NCI-H510A (cell line): ENCODE measurements around the gene GLI3.

ENCODE experiments used
- DNase-seq: peaks from one replicate; lab custom pipeline; 2025; lab: John Stamatoyannopoulos, UW

The GLI3 gene

DNA sequence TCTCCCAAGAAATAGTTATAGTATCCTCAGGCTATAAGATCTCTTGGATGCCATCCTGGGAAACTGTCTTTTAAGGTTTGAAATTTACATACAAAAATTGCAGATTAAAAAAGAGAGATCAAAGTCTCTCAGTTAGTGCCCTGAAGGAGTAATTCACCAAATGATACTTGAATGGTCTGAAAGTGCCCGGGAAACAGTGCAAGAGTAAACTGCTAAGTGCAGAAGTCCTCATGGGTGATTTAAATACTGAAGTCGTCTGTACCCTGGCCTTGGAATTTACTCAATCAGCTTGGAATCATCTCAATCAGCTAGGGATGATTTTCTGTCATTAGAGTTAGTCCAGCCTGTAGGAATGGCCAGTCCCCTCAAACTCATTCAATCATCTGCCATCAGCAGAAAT, 155.3 kb downstream of the GLI3 start:
- DNase-seq: no peak

DNA sequence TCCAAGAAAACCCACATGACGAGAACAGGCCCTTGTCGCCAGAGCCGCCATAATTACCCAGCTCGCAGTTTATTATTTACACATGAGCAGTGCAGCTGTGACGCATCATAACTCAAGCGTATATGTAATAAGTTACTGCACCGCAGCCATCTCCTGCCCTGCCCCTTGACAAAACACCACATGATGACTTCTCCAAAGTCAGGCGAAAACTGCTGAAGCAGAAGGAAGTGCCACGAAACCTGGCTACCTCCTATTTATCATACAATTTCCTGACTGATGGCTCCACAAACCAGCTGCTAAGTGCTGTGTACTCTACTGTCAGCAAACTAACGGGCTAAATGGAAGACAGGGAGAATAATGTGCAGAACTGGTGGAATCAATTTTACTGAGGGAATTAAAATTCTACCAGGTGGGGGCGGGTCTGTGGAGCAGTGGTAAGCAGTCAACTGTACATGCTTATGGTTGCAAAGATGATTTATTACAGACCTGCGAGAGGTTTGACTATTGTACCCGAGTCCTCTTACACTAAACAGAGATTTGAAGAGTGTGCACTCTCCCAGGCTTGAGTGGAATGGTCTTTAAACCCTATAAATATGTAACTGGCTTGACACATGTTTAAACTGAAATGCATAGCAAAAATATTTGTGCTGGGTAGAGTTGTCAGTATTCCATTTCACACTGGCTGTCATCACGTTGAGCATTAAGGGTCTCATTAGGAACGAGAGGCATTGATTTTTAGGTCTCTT, 156.0 kb downstream of the GLI3 start:
- DNase-seq: no peak

DNA sequence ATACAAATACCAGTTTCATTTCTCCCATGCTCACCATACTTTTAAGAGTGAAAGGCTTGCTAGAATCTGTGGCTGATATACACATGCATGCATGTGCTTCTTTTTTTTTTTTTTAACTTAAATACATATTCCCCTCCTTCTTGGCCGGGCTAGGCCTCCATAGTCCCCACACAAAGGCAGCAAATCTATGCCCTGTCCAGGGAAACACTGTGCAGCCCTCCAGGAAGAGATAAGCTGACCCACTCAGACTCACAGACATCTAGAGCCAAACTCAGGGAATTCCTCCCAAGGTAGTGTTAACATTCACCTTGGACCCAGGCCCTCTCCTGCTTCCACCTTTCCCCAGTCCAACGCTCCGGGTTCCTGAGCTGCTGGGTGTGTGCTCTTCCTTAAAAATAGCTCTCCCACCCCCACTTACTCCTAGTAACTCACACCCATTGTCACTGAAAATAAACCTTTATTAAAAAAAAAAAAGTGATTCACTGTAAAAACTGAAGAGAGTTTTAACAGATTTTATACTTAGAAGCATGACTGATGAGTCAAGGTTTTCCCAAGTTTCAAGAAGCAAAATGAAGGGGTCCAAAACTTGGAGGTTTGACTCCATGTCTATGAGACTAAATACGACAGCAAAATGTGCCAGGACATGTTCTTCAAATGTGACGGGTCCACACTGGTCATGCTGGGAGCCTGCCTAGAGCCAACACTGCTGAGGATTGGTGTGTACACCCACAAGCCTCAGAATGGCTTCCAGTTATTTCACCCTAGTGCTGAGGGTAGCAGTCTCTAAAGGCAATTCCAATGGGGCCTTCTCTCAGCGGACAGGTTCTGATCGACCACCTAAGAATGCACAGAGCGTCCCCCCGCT, 159.5 kb downstream of the GLI3 start:
- DNase-seq: no peak

DNA sequence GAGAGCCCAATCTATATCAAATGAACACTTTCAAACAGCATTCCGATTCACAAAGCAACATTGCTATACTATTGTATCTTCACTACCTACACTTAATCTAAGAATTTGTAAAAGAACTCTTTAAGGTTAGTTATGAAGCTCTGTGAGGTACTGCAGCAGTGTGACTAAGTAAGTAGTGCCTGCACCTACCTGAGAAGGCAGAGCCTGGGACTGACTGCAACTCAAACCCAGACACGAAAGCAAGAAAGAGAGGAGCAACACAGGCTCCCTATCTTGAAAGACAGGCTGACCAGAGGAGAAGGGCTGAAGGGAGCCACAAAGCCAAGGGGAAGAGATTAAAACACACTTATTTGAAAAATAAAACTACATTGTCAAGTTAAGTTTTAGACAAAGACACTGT, 160.1 kb downstream of the GLI3 start:
- no peak for DNase-seq

DNA sequence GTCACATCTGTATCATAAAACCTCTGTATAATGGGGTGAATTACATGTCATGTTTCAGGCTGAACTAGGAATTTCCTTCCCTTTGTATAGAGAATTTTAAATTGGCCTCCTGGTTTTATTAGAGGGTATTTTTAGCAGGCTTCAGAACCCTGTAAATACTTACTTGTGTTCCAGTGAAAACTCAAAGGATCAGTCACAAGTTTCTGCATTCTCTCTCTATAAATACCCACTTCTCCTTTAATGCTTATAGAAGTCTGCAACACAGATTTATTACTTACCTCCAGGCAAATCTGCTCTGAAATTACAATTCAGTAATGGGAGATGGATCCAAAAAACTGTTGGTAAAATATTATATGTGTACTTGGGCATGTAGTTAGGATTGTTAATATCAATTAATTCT, 161.6 kb downstream of the GLI3 start:
- DNase-seq: no peak

DNA sequence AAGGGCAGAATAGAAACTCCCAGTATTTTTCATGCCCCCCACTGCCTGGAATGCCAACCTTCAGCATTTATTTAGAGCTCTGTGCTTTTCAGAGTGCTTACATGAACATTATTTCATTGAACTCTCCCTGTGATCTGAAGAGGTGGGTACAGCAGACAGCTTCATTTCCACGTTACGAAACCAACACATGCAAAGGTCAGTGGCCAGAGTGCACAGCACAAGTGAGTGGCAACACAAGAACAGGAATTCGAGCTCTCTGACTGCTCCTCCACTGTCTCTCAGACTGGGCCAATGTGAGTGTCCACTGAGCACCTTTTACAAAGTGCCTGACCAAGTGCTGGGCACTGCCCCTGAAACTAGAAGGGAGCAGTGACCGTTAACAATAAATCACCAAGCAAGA, 162.9 kb downstream of the GLI3 start:
- no peak for DNase-seq

DNA sequence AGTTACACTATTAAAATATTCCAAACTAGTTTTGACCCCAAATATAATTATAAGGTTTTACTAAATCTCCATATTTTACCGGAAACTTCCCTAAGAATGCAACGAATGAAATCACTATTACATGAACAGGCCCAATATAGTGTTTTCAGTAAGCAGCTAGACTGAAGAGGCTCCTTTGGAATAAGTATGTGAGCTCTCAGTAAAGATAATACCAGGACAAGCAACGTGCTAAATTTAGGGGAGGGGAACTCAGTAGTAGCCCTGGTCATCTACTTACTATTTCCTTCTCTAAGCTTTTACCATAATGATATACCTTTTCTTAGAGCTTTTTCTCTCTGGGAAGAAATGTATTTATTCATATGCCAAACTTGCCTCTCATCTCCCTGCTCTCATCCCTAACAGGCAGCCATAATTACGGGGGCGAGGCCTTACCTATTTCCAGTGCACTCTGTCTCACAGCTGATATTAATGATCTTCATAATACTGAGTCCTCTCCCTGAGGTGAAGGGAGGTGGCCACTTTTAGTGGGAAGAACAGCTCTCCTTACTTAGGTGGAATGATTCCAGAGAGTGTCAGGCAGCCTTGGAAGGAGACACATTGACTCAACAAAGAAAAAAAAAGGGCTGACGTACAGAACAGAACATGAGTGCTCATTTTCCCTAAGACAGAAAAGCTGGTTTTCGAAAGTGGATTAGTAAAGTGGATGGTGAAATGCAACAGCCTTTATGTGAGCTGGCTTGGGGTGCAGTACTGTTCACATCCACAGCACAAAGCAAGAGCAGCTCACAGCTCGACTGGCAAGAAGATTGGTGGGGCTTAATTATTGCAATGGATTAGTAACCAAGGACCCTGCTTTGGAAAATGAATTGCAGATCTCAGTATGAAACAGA, 165.4 kb downstream of the GLI3 start:
- no peak for DNase-seq

DNA sequence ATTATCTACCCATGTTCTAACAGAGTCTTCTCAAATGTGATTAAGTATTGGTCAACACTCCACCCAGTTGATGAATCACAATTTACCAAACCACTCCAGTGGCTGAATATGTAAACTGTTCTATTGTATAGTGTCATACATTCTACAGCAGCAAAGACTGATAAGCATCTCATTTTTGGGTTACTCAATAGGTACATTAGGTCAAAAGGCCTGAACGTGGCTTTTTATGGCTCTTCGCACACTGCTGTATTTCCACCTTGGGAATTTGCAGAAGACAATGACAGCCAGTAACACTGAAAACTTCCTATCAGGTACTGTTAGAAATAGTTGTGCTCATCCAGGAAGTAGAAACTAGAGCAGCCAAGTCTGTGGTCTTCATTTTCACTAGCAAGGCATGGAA, 166.9 kb downstream of the GLI3 start:
- DNase-seq: no peak

DNA sequence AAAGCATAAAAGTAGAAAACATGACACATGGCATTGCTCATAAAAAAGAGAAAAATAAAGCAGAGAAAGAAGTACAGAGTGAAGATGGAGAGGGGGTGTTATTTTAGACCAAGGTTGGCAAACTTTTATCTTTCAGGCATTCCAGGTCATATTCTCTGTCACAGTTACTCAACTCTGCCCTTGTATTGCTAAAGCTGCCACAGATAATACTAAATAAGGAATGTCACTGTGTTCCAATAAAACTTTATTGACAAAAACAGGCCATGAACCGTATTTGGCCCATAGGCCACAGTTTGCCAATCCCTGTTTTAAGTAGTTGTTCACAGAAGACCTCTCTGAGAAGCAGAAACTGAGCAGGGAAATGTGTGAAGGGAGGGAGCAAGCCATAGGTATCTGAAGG, 167.4 kb downstream of the GLI3 start:
- no peak for DNase-seq

DNA sequence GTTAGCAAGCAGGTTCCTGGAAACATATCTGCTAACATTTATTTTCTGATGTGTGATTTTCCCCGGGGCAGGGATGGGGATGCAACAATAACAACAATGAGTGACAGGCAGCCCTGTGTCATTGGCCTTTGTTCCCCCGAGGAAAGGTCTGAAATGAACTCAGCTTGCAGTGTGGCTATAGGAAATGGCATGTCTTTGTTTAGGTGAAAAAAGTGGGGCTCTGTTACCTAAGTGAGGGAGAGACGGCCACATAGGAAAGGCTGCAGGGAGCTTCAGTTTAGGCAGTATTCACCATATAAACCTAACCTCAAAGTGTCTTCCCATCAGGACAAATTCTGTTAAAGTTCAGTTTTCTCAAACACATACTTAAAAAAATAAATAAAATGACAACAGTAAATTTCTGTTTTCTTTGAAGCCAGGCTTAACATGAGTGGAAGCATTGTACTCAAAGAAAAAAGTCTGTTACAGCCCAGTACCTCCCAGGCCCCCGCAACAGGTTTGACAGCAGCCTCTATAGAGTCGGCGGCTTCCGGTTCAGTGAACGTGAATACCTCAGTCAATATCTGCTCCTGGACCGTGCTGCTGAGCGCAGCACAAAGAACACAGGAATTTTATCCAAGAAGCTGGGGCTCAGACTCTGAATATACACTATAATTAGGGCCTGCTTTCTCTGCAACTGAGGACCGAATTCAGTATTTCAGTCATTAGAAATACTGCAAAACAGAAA, 168.3 kb downstream of the GLI3 start:
- DNase-seq: no peak

DNA sequence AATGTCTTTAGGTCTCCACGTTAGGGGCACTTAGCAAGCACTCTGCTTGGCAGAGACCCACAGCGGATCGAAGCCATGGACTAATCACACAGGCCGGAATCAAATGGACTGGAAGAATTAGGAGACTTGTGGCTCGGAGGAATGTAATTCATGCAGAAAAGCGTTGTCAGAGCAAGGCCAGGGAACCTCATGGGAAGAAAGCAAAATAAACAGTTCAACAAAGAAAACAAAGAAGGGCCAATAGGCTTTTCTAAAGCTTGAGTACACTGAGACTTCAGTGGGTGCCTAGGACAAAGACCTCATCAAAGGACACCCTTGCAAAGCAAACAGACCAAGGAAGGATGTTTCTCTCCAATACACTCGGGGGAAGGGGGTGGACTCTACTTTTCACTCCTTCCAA, 171.1 kb downstream of the GLI3 start:
- DNase-seq: no peak

DNA sequence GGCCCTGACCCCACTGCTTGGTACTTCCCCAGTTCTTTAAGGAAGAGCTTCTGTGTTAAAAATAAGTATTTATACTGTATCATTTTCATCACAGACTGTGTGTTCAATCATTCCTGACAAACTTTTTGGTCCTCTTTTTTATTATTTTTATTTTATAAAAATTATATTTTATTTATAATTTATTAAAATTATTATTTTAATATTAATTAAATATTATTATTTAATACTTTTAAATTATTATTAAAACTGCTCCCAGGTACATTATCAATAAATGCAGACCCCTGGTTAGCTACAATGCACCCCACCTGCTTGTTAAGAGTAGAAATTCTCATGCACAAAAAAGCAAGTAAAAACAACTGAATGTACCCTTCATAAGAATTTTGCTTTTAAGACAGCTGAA, 172.0 kb downstream of the GLI3 start:
- DNase-seq: no peak

DNA sequence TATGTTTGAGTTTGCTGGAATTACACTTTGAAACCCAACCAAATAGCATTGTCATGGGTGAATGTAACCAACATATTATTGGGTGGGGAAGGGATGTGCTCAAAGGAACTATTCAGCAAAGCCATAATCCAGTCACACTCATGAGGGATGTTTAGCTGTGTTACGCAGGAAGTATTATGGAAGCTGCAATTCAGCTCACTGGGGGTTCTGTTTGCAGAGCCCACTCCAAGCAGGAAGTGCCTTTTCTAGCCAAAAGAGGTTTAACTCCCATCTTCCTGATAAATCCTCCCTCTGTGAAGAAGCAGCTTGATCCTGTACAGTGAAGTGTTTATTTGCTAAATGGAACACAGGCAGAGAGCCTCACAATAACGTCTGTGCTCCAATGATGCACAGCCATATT, 172.5 kb downstream of the GLI3 start:
- no peak for DNase-seq

DNA sequence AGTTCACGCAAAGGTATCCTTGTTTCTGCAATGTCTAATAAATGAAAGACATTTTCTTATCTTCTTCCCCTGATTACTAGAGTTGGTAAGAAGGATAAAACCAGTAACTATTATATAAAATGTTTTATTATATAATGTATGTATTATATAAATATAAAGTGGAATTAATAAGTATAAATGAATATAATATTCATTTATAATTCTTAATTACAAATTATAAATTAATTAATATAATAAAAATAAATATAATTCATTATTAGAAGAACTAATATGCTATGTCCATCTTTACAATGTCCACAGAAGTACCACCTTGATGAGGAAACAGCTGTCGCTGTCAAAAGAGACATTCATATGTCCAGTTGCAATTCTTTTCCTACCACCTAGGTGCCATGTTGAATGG, 177.7 kb downstream of the GLI3 start:
- DNase-seq: no peak

DNA sequence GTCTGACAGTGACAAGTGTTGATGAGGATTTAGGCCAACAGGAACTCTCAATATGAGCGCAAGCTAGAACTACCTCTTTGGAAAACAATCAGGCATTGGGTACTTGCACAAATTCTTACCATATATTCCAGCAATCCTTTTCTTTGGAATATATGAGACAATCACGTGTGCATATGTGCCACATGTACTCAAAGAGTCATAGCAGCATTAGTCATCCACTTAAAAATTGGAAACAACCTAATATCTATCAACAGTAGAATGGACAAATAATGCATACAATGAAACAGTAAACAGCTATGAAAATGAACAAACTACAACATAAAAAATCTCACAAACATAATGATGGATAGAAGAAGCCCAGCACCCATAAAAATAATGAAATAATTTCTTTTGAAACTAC, 179.7 kb downstream of the GLI3 start:
- DNase-seq: no peak

DNA sequence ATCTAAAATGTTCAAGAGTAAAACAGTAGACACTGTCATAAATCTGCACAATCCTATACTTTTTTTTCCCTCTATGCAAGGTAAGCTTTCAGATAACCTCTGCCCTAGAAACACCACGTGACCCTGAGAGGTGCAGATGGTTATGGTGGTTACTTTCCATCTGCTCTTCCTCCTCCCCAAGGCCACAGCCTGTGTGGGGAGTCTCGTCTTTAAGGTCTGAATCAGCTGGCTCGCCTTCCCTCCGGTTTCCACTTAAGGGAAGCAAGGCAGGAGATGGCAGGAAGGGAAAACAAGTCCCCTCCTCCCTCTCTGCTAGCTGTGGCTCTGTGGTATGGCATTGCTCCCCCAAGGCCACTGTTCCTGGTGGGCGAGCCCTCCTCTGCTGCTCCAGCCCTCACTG, 181.8 kb downstream of the GLI3 start:
- DNase-seq: no peak

DNA sequence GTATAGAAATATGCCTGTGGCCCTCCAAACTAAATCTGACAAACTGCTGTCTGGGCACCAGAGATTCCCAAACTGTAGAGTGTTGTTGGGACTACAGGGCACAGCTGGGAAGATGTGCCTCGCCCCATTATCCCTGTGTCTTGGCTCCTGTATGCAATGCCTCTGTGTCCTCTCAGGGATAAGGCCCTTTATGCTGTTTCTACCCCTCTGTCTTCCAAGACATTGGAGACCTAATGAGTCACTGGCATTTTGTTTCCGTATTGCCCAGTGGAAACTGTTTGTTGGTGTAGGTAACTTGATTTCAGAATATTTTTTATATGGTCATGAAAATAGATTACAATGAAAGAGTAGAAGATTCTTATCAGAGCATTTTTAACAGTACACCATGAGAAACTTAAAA, 183.2 kb downstream of the GLI3 start:
- DNase-seq: no peak

DNA sequence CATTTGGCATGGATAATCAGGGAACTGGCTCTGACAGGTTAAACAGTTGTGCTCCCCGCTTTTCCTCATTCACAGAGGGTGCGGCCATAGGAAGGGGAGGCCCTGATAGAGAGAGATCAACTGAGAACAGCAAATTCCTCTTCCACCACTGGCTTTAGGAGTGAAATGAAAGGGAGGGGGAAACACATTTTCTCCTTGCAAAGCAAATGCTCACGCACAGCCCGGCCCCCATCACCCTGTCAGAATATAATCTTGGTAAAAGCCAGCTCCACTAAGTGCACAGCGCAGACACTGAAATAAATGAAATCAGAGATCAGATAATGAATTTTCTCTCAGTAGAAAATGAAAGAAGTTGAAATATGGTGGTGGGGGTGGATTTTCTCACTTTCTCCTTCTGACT, 187.2 kb downstream of the GLI3 start:
- no peak for DNase-seq

DNA sequence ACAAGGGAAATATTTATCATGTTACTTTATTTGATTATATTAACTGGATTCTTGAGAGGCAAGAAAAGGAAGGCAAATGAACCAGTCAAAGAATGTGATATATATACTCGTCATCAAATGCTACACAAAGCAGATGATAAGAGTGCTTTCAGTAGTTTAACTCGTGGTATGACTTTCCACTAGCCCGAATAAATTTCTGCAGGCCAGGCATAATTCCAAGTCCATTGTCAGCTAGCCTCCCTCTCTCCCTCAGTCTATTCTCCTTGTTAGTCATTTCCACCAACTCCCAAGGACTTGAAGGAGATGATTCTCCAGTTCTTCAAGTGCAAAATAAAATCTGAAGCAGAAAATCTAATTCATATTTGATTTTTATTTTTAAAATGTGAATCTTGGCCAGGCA, 190.5 kb downstream of the GLI3 start:
- DNase-seq: no peak

DNA sequence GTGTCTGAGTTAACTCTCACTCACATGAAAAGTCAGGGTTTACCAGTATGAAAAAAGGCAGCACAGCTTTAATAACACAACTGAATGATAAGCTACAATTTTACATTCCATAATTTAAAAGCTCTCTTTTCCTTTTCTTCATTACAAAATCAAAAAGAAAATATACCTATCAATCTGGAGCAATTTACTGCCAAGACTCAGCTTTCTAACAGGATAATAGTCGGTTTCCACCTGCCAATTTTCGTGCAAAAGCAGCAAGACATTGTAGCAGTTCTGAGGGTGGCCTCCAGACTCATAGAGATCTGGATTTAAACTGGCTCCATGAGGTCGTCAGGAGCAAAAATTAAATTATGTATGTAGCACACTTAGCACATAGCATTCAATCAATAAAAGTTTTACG, 191.0 kb downstream of the GLI3 start:
- no peak for DNase-seq

DNA sequence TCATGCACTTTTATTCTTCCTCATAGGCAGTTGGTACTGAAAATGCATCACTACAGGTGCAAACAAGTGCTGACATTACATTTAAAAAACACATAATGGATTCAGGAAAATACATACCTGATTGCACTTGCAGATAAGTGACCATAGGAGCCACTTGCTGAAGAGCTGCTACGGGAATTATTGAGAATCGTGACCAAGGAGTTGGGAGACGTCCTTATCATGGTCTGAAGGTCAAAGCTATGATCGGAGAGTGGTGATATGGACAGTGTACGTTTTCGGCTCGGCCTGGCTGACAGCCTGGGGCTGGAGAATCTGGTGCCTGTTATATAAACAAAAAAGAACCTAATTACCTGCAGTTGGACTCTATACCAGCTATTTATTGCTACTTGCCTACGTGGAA, 197.1 kb downstream of the GLI3 start:
- no peak for DNase-seq

DNA sequence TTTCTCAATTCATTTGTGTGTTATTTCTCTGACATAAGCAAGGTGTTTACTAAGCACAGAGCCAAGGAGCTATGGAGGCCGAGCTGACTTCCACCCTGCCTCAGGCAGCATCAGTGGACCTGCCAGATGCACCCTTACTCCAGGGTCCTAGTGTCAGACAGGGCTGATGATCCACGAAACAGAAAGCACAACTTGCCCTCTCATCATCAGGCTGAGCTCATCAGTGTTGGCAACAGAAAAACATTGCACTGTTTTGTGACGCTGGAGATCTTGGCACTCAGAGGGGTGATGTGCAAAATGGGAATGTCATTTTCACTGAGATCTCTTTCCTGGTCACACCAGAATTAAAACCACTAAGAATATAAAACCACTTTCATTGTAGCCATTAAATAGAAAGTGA, 201.8 kb downstream of the GLI3 start:
- DNase-seq: no peak
